NAMALWA (cell line): ENCODE measurements around the gene PRR19.
A peak's percentile ranks its signal among the peaks of the same experiment; 100 is the strongest.

Experiments used
- DNase-seq: peaks from one replicate; pipeline ENCODE4 v3.0.0-alpha.2; 2015; ENCODE audit warnings: low spot score

PRR19 gene

DNA sequence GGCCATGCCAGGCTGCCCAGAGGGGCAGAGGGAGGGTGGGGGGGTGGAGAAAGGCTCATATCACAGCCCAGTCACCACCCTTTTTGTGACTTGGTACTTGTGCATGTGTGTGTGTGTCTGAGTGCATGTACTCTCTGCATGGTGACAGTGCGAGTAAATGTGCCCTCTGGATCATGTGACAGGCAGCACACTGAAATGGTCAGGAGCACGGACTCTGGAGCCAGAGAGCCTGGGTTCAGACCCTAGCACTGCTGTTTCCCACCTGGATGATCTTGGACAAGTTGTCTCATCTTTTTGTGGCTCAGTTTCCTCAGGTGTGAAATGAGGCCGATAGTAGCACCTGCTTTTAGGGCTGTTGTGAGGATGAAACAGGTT is 30.9 kb upstream of the PRR19 start:
- DNase-seq: no peak

DNA sequence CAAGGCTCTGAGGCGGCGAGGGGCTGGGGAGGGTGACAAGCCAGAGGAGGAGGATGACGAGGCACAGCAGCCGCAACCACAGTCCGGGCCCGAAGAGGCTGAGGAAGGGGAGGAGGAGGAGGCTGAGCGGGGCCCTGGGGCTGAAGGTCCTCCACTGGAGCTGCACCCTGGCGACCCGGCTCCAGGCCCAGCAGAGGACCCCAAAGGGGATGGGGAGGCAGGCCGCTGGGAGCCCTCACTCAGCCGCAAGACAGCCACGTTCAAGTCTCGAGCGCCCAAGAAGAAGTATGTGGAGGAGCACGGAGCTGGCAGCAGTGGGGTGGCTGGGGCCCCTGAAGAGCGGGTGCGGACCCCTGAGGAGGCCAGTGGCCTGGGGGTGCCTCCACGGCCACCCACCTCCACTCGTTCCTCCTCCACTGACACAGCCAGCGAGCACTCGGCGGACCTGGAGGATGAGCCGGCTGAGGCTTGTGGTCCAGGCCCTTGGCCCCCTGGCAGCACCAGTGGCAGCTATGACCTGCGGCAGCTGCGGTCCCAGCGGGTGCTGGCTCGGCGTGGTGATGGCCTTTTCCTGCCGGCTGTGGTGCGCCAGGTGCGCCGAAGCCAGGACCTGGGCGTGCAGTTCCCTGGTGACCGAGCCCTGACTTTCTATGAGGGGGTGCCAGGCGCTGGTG is 29.9 kb upstream of the PRR19 start:
- no peak for DNase-seq

DNA sequence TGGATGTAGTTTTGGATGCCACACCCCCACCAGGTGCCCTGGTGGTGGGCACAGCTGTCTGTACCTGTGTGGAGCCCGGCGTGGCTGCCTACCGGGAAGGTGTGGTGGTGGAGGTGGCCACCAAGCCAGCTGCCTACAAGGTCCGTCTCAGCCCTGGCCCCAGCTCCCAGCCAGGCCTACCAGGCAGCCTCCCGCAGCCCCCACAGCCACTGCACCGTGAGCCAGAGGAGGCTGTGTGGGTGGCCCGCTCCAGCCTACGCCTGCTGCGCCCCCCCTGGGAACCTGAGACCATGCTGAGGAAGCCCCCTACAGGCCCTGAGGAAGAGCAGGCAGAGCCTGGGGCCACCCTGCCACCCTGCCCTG is 29.4 kb upstream of the PRR19 start:
- no peak for DNase-seq

DNA sequence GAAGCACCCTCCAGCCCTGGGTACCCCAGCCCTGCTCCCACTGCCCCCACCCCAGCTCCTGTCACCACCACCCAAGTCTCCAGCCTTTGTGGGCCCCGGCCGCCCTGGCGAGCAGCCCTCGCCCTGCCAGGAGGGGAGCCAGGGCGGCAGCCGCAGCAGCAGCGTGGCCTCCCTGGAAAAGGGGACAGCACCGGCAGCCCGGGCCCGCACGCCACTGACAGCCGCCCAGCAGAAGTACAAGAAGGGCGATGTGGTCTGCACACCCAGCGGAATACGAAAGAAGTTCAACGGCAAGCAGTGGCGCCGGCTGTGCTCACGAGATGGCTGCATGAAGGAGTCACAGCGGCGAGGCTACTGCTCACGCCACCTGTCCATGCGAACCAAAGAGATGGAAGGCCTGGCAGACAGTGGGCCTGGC is 28.9 kb upstream of the PRR19 start:
- DNase-seq: no peak

DNA sequence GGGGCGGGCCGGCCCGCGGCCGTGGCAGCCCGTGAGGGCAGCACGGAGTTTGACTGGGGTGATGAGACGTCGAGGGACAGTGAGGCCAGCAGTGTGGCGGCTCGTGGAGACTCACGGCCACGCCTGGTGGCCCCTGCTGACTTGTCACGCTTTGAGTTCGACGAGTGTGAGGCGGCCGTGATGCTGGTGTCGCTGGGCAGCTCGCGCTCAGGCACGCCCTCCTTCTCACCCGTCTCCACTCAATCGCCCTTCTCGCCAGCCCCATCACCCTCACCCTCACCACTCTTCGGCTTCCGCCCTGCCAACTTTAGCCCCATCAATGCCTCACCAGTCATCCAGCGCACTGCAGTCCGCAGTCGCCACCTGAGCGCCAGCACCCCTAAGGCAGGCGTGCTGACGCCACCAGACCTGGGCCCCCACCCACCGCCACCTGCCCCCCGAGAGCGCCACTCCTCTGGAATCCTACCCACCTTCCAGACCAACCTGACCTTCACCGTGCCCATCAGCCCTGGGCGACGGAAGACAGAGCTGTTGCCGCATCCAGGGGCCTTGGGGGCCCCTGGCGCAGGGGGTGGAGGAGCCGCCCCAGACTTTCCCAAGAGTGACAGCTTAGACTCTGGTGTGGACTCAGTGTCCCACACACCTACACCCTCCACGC is 28.4 kb upstream of the PRR19 start:
- no peak for DNase-seq

DNA sequence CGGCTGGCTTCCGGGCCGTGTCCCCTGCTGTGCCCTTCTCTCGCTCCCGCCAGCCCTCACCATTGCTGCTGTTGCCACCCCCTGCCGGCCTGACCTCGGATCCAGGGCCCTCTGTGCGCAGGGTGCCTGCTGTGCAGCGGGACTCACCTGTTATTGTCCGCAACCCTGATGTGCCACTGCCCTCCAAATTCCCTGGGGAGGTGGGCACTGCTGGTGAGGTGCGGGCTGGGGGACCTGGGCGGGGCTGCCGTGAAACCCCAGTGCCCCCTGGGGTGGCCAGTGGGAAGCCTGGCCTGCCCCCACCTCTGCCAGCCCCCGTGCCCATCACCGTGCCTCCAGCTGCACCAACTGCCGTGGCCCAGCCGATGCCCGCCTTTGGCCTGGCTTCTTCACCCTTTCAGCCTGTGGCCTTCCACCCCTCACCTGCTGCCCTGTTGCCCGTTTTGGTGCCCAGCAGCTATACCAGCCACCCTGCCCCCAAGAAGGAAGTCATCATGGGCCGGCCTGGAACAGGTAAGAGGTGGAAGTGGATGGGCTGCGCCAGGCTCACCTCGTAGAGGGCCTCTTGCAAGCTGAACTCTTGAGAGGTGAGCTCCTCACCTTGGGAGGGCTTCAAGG is 27.8 kb upstream of the PRR19 start:
- DNase-seq: no peak

DNA sequence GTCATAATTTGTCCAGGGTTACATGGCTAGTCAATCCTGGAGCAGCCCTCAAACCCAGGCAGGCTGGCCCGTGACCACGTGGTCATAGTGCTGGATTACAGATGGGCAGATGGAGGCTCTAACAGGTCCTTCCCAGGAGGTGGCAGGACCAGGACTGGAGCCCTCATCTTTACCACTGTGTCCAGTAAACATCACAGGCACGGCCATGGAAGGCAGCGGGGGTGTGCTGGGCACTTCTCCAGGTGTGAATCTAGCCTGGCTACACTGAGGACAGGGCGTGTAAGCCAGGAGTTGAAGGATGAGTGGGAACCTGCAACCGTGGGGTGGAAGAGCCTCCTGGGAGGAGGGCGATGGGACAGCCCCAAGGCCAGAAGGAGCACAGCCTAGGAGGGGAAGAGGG is 26.8 kb upstream of the PRR19 start:
- DNase-seq: no peak

DNA sequence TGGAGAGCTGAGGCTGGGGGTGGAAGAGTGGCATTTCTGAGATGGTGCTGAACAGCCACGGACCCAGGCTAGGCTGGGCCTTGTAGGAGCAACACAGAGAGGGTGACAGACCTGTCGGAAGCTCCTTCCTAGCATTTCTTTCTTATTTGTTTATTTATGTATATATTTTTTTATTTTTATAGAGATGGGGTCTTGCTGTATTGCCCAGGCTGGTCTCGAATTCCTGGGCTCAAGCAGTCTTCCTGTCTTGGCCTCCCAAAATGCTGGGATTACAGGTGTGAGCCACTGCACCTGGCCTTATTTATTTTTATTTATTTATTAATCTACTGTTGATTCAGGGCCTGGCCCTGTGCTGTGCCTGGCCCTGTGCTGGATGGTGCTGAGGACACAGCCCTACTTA is 26.4 kb upstream of the PRR19 start:
- DNase-seq: no peak

DNA sequence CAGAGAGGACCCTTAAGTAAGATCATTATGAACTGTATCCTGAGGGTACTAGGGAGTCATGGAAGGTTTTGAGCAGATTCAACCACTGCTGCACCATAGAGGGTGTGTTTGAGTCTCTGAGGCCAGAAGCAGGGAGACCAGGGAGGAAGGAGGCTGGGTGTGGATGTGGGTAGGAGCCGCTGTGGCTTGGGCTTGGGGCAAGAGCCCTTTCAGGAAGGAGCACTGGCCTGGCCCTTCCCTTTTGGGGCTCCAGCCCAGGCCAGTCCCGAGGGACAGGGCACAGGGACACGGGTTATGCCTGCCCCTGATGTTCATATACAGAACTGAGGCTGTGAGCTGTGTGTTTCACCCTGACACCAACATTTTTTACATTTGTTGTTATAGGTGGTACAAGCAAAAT is 25.6 kb upstream of the PRR19 start:
- no peak for DNase-seq

DNA sequence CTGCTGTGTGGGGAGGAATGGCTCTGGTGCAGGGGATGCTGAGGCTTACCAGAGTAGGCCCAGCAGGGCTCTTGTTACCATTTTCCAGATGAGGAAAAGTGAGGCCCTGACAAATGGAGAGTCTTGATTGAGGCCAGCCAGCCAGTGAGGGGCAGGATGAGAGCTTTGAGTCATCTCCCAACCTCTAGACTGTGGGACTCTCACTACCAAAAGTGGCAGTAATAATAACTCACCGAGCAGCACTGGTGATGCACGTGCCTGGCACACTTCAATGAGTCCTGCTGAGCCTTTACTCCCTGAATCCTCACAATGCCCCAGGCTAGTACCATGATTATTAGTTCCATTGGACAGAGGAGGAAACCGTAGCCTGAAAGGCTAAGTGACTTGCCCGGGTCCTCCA is 25.1 kb upstream of the PRR19 start:
- DNase-seq: no peak

DNA sequence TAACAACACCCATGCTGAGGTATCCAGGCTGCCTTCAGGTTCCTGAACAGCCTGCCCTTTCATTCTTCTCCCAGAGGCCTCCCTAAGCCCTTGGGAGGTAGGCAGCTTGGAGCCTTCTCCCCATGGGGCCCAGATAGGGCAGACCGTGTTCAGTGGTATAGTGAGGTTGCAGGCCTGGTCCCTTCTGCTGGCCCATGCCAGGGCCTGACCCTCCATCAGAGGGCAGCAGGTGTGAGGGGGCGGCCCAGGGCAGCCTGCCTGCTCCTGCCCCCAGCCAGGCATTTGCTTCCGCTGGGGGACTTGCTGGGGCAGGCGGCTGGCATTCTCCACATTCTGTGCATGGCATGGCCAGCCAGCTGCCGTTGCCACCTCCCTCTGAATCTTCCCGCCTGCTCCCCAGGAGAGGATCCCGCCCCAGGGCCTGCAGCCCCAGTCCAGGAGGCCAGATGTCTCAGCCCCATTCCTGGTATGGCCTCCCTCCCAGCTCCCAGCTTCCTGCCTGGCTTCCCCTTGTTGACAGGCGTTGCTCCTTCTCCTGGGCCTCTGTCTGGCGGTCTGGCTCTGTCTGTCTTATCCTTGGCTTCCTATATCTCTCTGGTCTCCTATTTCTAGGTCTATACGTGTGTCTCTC is 24.0 kb upstream of the PRR19 start:
- DNase-seq: no peak

DNA sequence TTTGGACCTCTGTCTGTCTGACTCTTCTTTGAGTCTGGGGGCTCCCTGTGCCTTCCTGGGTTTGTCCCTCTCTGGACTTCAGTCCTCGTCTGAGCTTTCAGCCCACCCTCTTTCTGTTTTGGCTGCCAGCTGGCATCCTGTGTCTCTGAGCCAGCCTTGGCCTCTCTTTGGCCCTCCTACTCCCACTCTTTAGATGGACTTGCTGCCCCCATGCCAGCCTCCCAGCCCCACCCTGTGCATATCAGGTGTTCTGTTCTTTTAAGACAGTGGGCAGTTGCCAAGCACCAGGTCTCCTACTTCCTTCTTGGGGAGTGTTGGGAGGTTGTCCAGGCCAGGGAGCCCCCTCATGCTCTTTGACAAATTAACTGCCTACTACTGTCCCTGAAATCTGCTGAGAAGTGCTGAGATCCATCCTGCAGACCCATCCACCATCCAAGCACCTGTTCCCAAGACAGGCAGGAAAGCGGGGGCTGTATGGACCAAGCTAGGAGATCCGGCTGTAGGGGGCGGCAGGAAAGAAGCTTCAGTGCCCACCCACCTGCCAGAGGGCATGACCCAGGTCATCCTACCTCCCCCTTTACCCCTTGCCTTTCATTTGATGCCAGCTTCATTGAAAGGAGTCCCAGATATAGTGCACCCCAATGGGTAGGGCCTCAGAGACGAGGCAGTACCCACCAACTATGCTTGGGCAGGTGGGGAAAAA is 23.3 kb upstream of the PRR19 start:
- DNase-seq: no peak

DNA sequence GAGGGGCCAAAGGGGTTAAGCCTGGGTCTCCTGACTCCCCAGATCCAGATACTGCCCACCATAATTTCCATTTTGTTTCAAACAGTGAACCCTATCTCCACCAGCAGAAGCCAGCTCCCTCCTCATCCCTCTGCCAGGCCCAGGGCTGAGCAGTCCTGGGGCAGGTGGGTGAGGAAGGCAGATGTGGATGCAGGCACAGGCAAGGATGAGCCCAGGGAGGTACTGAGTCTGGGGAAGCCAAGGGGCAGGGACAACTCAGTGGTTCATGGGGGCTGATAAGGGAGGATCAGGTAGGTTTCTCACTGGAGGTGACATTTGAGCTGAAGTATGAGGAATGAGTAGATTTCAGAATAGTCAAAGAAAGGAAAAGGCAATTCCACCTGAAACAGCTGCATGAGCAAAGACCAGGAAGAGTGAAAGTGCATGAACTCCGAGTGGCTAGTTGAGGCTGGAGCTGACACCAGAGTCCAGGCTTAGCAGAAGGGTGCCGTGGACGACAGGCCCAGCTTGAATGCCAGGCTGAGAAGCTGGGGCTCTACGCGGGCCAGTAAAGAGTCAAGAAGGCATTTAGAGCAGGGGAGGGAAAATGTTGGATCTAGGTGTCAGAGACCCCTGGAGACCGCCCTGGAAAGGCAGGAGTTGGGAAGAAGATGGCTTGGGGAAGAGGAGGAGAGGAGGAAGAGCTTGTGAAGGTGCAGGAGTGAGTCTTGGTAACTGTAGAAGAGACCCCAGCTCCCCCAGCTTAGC is 22.6 kb upstream of the PRR19 start:
- no peak for DNase-seq

DNA sequence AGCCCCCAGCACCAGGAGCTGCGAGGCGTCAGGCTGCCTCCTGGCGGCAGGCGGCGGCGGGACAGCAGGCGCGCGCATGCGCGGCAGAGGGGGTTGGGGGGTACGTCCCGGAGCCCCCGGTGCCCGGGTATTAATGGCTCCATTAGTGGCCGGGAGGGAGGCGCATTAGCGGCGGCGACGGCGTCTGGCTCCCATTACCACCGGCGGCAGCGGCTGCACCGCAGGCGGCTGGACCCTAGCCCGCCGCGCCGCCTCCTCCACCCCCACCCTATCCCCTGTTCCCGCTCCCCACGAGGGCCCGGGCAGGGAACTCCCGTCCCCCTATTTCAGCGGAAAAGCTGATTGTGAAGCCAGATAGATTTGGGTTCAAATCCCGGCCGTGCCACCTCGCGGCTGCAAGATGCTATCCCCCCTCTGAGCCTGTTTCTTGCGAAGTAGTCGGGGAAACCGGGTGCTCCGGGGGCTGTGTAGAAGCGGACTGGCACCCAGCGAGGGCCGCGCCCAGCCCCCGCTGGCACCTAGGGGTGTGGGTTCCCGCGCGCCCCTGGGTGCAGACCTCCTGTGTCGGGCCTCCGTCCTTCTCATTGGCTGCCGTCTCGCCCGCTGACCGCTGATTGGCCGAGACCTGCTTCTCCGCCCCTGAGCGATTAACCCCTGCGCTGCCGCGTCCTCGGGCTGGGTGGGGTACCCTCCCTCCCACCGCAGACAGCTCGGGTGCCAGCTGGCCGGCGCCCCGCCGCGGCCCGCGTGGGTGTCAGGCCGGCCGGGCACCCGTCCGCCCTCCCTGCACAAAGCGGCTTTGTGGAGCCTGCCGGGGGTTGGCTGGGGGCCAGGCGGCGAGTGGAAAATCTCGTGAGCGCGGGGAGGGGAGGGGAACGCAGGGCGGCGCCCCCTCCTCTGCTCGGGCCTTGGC is 21.8 kb upstream of the PRR19 start:
- DNase-seq: peak; percentile 95

DNA sequence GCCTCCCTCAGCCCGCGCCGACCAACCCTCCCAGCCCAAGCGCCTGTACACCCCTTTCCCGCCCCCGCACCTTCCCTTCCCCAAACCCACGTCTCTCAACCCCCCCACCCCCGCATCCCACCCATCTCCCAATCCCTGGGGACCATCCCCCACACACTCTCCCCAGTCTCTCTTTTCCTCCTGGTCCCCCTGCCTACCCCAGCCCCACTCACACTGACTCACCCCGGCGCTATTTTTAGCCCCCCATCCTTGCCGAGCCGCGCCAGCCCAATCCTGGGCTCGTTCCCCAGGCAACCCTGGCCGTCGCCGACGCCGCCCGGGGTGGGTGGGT is 21.2 kb upstream of the PRR19 start:
- no peak for DNase-seq

DNA sequence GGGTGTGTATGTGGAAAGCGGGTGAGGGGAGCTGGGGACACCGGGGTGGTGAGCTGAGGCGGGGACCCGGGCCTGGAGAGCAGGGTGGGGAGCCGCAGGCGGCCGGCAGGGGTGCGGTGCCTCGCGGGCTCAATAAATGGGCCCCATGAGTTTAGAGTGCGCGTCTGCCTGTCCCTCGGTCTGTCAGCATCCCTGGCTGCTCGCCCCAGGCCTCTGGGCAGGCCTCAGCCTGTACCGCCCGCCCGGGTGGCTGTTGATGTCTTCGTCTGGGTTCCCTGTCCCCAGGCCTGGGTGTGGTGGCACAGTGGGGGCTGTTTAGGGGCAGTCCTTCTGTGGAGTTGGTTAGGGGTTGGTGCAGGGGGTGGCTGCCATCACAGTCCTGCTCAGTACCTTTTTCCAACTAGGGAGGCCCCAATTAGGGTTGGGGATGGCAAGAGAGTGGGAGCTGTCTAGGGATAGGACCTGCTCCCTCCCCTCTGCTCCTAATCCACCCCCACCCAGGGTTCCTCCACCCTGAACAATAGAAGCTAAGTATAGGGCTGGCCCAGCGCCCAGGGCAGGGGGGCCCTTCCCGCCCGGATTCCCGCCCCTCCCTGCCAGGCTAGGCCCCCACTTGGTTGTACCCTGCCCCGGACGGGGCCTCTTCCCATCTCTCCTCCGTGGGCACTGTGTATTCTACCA is 20.6 kb upstream of the PRR19 start:
- DNase-seq: peak; percentile 58

DNA sequence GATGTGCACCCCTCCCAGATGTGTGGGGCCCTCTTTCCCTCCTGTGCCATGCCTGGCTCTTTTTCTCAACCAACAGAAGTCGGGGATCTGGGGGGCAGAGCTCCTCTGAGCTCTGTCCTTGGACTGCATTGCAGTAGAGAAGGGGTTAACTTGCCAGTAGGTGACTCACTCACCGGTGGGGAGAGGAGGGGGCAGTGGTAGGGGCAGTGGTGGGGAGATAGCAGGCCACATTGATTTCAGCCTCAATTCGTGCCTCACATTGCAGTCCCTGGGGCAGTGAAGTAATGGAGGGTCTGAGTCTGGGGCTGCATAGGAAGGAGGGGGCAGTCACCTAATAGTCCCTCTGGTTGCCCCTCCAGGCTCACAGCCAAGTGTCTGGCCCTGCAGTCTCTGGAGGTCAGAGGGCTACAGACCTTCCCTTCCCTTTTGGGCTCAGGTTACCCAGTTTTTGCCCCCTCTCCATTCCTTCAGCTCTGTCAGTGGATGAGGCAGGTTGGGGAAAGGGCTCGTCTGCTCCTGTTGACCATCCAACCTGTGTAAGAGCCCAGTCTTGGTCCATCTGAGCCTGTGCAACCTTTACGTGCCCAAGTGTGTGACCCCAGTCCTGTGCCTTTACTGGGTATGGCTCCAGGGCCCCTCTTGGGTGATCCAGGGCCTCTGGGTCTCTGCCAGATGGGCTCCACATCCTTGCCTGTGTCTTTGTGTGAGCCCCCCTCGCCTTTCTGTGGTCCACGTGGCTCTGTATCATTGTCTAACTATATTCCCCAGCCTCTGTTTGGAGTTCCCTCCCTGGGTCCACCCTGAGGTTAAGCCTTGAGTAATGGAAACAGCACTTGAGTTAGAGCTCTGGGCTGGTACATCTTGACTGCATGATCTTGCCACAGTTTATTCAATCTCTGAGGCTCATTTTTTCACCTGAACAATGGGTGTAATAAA is 19.8 kb upstream of the PRR19 start:
- DNase-seq: peak; percentile 43

DNA sequence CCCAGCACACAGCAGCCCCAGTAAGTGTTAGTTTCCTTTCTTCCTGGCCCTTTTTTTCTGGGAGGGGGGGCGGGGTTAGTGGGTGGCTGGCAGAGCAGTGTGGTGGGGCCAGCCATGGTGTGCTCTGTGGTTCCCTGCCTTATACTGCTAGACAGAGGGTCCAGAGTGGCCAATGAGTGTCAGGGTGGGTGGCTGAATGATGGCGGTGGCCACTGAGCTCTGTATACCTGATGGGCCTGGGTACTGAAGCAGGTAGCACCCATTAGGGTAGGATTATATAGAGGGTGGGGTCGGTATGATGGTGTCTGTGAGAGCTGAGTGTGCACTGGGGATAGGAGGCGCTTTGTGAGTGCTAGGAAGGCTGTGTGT is 19.1 kb upstream of the PRR19 start:
- DNase-seq: no peak
